HEK293 (cell line): ENCODE data around the gene MYO1D.
A peak's percentile ranks its signal among the peaks of the same experiment; 100 is the strongest.

Experiments
- CTCF ChIA-PET: fragments of 350-600 bp; formaldehyde crosslinking; extraction: SDS; loops from one replicate; lab custom pipeline; 2021; ENCODE audit warnings: antibody characterized with exemption; lab: Yijun Ruan, JAX
- POLR2A ChIA-PET: fragments of 300-600 bp; formaldehyde crosslinking; extraction: SDS; loops from one replicate; lab custom pipeline; 2020; ENCODE audit warnings: antibody characterized with exemption, inconsistent platforms; lab: Yijun Ruan, JAX
- H3K27ac ChIP-seq: fragments of 200-500 bp; sonication (Bioruptor generic); 2 replicates; pipeline ENCODE4 v1.5.1; 2014; ENCODE audit warnings: low read depth, low read length, control low read depth, inconsistent platforms; ENCODE audit errors: extremely low read depth
- H3K36me3 ChIP-seq, 2 experiments: fragments of 200-500 bp in 1 of 2; sonication (Bioruptor generic) in 1 of 2; 1 replicate in 1 of 2; 2 replicates in 1 of 2; pipeline ENCODE4 v1.5.1; 2014 to 2017; ENCODE audit warnings: inconsistent platforms in 2 of 2, low read length in 2 of 2; ENCODE audit not compliant: control insufficient read depth in 2 of 2, insufficient read depth in 1 of 2
- H3K4me1 ChIP-seq: fragments of 200-500 bp; sonication (Bioruptor generic); 2 replicates; pipeline ENCODE4 v1.5.1; 2014; ENCODE audit warnings: mild to moderate bottlenecking, low read length, inconsistent platforms; ENCODE audit not compliant: control insufficient read depth, insufficient read depth
- H3K4me3 ChIP-seq: 2 replicates; pipeline ENCODE4 v1.5.1; 2011; ENCODE audit warnings: low read depth, mild to moderate bottlenecking, control low read depth, low read length, moderate library complexity
- H3K9me3 ChIP-seq: fragments of 200-500 bp; sonication (Bioruptor generic); 2 replicates; pipeline ENCODE4 v1.5.1; 2014; ENCODE audit warnings: low read depth, low read length, inconsistent platforms; ENCODE audit not compliant: control insufficient read depth, insufficient read depth
- GLI2 ChIP-seq: fragments of 450-650 bp; formaldehyde crosslinking; IDR thresholded peaks from 2 replicates; pipeline ENCODE4; 2017; ENCODE audit warnings: missing biosample characterization, missing genetic modification characterization, low read depth, borderline replicate concordance
- GLIS1 ChIP-seq: fragments of 450-650 bp; formaldehyde crosslinking; IDR thresholded peaks from 2 replicates; pipeline ENCODE4 v1.5.1; 2016; ENCODE audit warnings: missing biosample characterization, missing genetic modification characterization
- MZF1 ChIP-seq: fragments of 450-650 bp; formaldehyde crosslinking; IDR thresholded peaks from 2 replicates; pipeline ENCODE4 v1.5.1; 2017; ENCODE audit warnings: missing biosample characterization, missing genetic modification characterization, borderline replicate concordance
- SP3 ChIP-seq: fragments of 450-650 bp; formaldehyde crosslinking; IDR thresholded peaks from 2 replicates; pipeline ENCODE4 v1.5.1; 2016; ENCODE audit warnings: missing biosample characterization, missing genetic modification characterization
- TCF7L2 ChIP-seq: IDR thresholded peaks from 2 replicates; pipeline ENCODE4 v1.6.1; 2011; ENCODE audit warnings: low read depth, mild to moderate bottlenecking, inconsistent platforms, low read length, moderate library complexity, borderline replicate concordance
- ZBTB20 ChIP-seq: fragments of 450-650 bp; formaldehyde crosslinking; IDR thresholded peaks from 2 replicates; pipeline ENCODE4 v1.5.1; 2016; ENCODE audit warnings: missing biosample characterization, missing genetic modification characterization
- ZNF23 ChIP-seq: fragments of 450-650 bp; formaldehyde crosslinking; IDR thresholded peaks from 2 replicates; pipeline ENCODE4 v1.5.1; 2016; ENCODE audit warnings: missing biosample characterization, missing genetic modification characterization, borderline replicate concordance
- ZNF248 ChIP-seq: fragments of 450-650 bp; formaldehyde crosslinking; IDR thresholded peaks from 2 replicates; pipeline ENCODE4 v1.5.1; 2017; ENCODE audit warnings: missing biosample characterization, missing genetic modification characterization
- ZNF324 ChIP-seq: fragments of 450-650 bp; formaldehyde crosslinking; IDR thresholded peaks from 2 replicates; pipeline ENCODE4 v1.5.1; 2016; ENCODE audit warnings: missing biosample characterization, missing genetic modification characterization
- ZNF404 ChIP-seq: fragments of 450-650 bp; formaldehyde crosslinking; IDR thresholded peaks from 2 replicates; pipeline ENCODE4 v1.5.1; 2017; ENCODE audit warnings: missing biosample characterization, missing genetic modification characterization
- ZNF501 ChIP-seq: fragments of 450-650 bp; formaldehyde crosslinking; IDR thresholded peaks from 2 replicates; pipeline ENCODE4 v1.5.1; 2016; ENCODE audit warnings: missing biosample characterization, missing genetic modification characterization
- ZNF660 ChIP-seq: fragments of 450-650 bp; IDR thresholded peaks from 2 replicates; pipeline ENCODE4 v1.5.1; 2018; ENCODE audit warnings: missing biosample characterization, mild to moderate bottlenecking, missing genetic modification characterization
- ZNF677 ChIP-seq: fragments of 450-650 bp; IDR thresholded peaks from 2 replicates; pipeline ENCODE4 v1.5.0; 2018; ENCODE audit warnings: missing biosample characterization, mild to moderate bottlenecking, missing genetic modification characterization, moderate library complexity
- ZNF701 ChIP-seq: fragments of 450-650 bp; formaldehyde crosslinking; IDR thresholded peaks from 2 replicates; pipeline ENCODE4 v1.5.1; 2016; ENCODE audit warnings: missing biosample characterization, missing genetic modification characterization
- ZNF791 ChIP-seq: fragments of 450-650 bp; formaldehyde crosslinking; IDR thresholded peaks from 2 replicates; pipeline ENCODE4 v1.5.1; 2016; ENCODE audit warnings: missing biosample characterization, missing genetic modification characterization
- ZNF843 ChIP-seq: fragments of 450-650 bp; formaldehyde crosslinking; IDR thresholded peaks from 2 replicates; pipeline ENCODE4 v1.5.1; 2016; ENCODE audit warnings: missing biosample characterization, missing genetic modification characterization
- ZSCAN16 ChIP-seq: fragments of 450-650 bp; formaldehyde crosslinking; IDR thresholded peaks from 2 replicates; pipeline ENCODE4 v1.5.1; 2016; ENCODE audit warnings: missing biosample characterization, missing genetic modification characterization
- ZXDB ChIP-seq: fragments of 450-650 bp; formaldehyde crosslinking; IDR thresholded peaks from 2 replicates; pipeline ENCODE4 v1.5.1; 2016; ENCODE audit warnings: missing biosample characterization, missing genetic modification characterization
- TF ChIP-seq, protein P1 (sequence below): fragments of 450-650 bp; formaldehyde crosslinking; IDR thresholded peaks from 2 replicates; pipeline ENCODE4 v1.5.0; 2017; ENCODE audit warnings: missing biosample characterization, missing genetic modification characterization, borderline replicate concordance

MYO1D gene

GRCh38 chr17:32523017-32523680, 353.8 kb downstream of the MYO1D start:
- no peaks in the 10 kb centered on the region for H3K9me3 ChIP-seq
- no peak overlapping the region for H3K4me3 ChIP-seq
- ChIA-PET CTCF (interaction anchor here (1.5 kb wide), 1 partner anchor 60 kb away, joined by 4 read pairs; no protein-coding TSS in a partner anchor), POLR2A (interaction anchor here (0.7 kb wide), 1 partner anchor 33 kb away, joined by 3 read pairs; no protein-coding TSS in a partner anchor)
- H3K27ac ChIP-seq: no peak overlapping the region
- peaks cover 14% of the 10 kb centered on the region for H3K4me1 ChIP-seq
- no peaks in the 10 kb centered on the region for H3K36me3 ChIP-seq
- TF ChIP-seq ZNF404 (tag by site-specific recombination) (no peak), ZNF701 (peak; percentile 87), ZNF843 (tag by site-specific recombination) (no peak), GLI2 (tag by site-specific recombination) (no peak)

- ChIA-PET POLR2A (no interaction called here), CTCF (no interaction called here)
- TF ChIP-seq TCF7L2 (no peak), ZNF23 (tag by site-specific recombination) (no peak), ZNF248 (tag by site-specific recombination) (no peak), ZNF501 (no peak), ZNF791 (no peak)
These were observed 356.1 kb downstream of the MYO1D start for GRCh38 chr17:32520737-32521404.

DNA sequence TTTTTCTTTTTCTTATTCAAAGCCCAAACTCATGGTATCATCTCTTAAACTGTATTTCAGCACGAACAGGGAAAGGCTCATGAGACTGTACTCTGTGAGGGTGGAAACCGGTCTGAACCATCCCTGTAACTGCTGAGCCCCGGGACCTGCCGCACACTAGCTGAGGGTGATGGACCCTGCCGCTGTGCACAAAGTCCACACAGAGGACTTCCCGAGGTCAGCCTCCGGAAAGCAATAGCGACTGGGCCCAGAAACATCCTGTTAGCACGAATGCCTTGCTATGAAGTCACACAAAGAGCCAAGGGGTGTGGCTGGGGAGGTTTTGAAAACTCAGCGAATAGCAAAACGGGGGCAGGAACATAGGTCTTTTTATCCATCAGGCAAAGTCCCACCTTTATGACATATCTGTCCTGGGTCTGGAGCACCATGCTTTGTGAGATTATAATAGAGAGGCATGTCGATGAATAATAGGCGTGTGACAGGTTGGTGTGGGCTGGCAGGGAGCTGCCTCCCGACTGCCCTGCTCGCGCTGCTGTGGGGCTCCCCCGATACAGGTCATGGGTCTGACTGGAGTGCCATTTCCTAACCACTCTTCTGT, 356.7 kb downstream of the MYO1D start:
- H3K27ac ChIP-seq: no peak overlapping the region
- TF ChIP-seq ZNF677 (tag by site-specific recombination) (no peak), ZSCAN16 (tag by site-specific recombination) (no peak), MZF1 (tag by site-specific recombination) (no peak), ZNF324 (no peak), GLIS1 (tag by site-specific recombination) (no peak), ZBTB20 (tag by site-specific recombination) (peak; percentile 62), SP3 (tag by site-specific recombination) (0 out of 2 replicates have a peak, but pooled peaks have one; percentile 20), ZXDB (no peak), ZNF660 (tag by site-specific recombination) (no peak)
- TF ChIP-seq, protein P1, sequence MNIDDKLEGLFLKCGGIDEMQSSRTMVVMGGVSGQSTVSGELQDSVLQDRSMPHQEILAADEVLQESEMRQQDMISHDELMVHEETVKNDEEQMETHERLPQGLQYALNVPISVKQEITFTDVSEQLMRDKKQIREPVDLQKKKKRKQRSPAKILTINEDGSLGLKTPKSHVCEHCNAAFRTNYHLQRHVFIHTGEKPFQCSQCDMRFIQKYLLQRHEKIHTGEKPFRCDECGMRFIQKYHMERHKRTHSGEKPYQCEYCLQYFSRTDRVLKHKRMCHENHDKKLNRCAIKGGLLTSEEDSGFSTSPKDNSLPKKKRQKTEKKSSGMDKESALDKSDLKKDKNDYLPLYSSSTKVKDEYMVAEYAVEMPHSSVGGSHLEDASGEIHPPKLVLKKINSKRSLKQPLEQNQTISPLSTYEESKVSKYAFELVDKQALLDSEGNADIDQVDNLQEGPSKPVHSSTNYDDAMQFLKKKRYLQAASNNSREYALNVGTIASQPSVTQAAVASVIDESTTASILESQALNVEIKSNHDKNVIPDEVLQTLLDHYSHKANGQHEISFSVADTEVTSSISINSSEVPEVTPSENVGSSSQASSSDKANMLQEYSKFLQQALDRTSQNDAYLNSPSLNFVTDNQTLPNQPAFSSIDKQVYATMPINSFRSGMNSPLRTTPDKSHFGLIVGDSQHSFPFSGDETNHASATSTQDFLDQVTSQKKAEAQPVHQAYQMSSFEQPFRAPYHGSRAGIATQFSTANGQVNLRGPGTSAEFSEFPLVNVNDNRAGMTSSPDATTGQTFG (tag by site-specific recombination): no peak
- TF ChIP-seq, all 188 proteins: peak for 2
- Histone ChIP-seq H3K36me3 (no peaks in the 10 kb centered on the region), H3K9me3 (no peaks in the 10 kb centered on the region), H3K4me3 (peak overlapping the region; percentile 35), H3K4me1 (peaks cover 21% of the 10 kb centered on the region)
- ChIA-PET POLR2A (interaction anchor here (0.6 to 1.5 kb wide), 5 partner anchors 33 to 289 kb away, joined by 3 to 5 read pairs (median 3); partner anchors contain the start of gene PSMD11), CTCF (no interaction called here)

More at GRCh38 chr17:32520737-32521404, 356.1 kb downstream of the MYO1D start:
- Histone ChIP-seq H3K4me3 (no peak overlapping the region), H3K9me3 (no peaks in the 10 kb centered on the region), H3K4me1 (peaks cover 21% of the 10 kb centered on the region), H3K27ac (no peak overlapping the region), H3K36me3 (no peaks in the 10 kb centered on the region)
